GM23338 (cell line): ENCODE measurements around the gene CDH23. TPM values are rescaled to one million over a fixed set of nuclear protein-coding genes. Genes with fewer than 3 reads are reported as not detected.

ENCODE experiments used
- ATAC-seq: fragments of 200-7000 bp; cut with Tn5 transposase; 3 replicates; pipeline ENCODE4 v1.9.1; 2020
- DNase-seq: peaks from one replicate; pipeline ENCODE4 v3.0.0-alpha.2; 2015; ENCODE audit warnings: low spot score
- H2AFZ ChIP-seq: fragments of 200-600 bp; sonication (generic); 2 replicates; pipeline ENCODE4 v1.8.0; 2016; ENCODE audit warnings: antibody characterized with exemption, mild to moderate bottlenecking, moderate library complexity
- H3F3A ChIP-seq: fragments of 200-600 bp; sonication (generic); replicated peaks from 2 replicates; pipeline ENCODE4 v1.8.0; 2017; ENCODE audit warnings: antibody characterized with exemption, mixed run types, low read depth
- H3K27ac ChIP-seq: fragments of 200-600 bp; sonication (generic); 2 replicates; pipeline ENCODE4 v1.6.1; 2016; ENCODE audit warnings: low read depth
- H3K27me3 ChIP-seq: fragments of 200-600 bp; sonication (generic); 2 replicates; pipeline ENCODE4 v1.8.0; 2016; ENCODE audit warnings: mild to moderate bottlenecking, mixed run types, moderate library complexity; ENCODE audit not compliant: insufficient read depth
- H3K36me3 ChIP-seq: fragments of 200-600 bp; sonication (generic); 2 replicates; pipeline ENCODE4 v1.8.0; 2016; ENCODE audit warnings: mild to moderate bottlenecking; ENCODE audit not compliant: insufficient read depth
- H3K4me1 ChIP-seq: fragments of 200-600 bp; sonication (generic); 2 replicates; pipeline ENCODE4 v1.8.0; 2016; ENCODE audit warnings: mild to moderate bottlenecking, moderate library complexity; ENCODE audit not compliant: insufficient read depth
- H3K4me2 ChIP-seq: fragments of 200-600 bp; sonication (generic); 2 replicates; pipeline ENCODE4 v1.7.1; 2017; ENCODE audit warnings: mixed run types
- H3K4me3 ChIP-seq: fragments of 200-600 bp; sonication (generic); 2 replicates; pipeline ENCODE4 v1.6.1; 2016; ENCODE audit warnings: mixed run types
- H3K79me2 ChIP-seq: fragments of 200-600 bp; sonication (generic); replicated peaks from 2 replicates; pipeline ENCODE4 v1.8.0; 2017; ENCODE audit warnings: mild to moderate bottlenecking; ENCODE audit not compliant: insufficient read depth
- H3K9me2 ChIP-seq: fragments of 200-600 bp; sonication (generic); 2 replicates; pipeline ENCODE4 v1.8.0; 2017; ENCODE audit not compliant: insufficient read depth
- H4K20me1 ChIP-seq: fragments of 200-600 bp; sonication (generic); replicated peaks from 2 replicates; pipeline ENCODE4 v1.8.0; 2017; ENCODE audit warnings: mild to moderate bottlenecking; ENCODE audit not compliant: insufficient read depth
- H3K27ac Mint-ChIP-seq: 2 replicates; pipeline ENCODE4 v1.8.0; 2020; ENCODE audit warnings: inconsistent platforms, mild to moderate bottlenecking, moderate library complexity, mixed read lengths
- H3K27me3 Mint-ChIP-seq: 3 replicates; pipeline ENCODE4 v1.8.0; 2022; ENCODE audit warnings: low read depth, mild to moderate bottlenecking, moderate library complexity, mixed read lengths, inconsistent platforms; ENCODE audit not compliant: insufficient read depth, poor library complexity
- H3K36me3 Mint-ChIP-seq: 3 replicates; pipeline ENCODE4 v1.8.0; 2021; ENCODE audit warnings: low read depth, mild to moderate bottlenecking, inconsistent platforms, moderate library complexity, mixed read lengths
- H3K4me1 Mint-ChIP-seq: 3 replicates; pipeline ENCODE4 v1.8.0; 2020; ENCODE audit warnings: mild to moderate bottlenecking, inconsistent platforms, mixed read lengths
- H3K4me3 Mint-ChIP-seq: 3 replicates; pipeline ENCODE4 v1.8.0; 2021; ENCODE audit warnings: moderate library complexity, mild to moderate bottlenecking, inconsistent platforms, mixed read lengths
- H3K9me3 Mint-ChIP-seq: 3 replicates; pipeline ENCODE4 v1.8.0; 2020; ENCODE audit warnings: moderate library complexity, mild to moderate bottlenecking, inconsistent platforms, mixed read lengths
- CREB1 ChIP-seq: fragments of 250-450 bp; sonication (Bioruptor Pico); IDR thresholded peaks from 2 replicates; pipeline ENCODE4 v1.5.0; 2020; ENCODE audit warnings: low read depth, mild to moderate bottlenecking, moderate library complexity
- ETS1 ChIP-seq: IDR thresholded peaks from 2 replicates; pipeline ENCODE4 v1.6.1; 2016; ENCODE audit warnings: antibody characterized with exemption
- EZH2 ChIP-seq: fragments of 200-600 bp; sonication (generic); IDR thresholded peaks from one replicate; pipeline ENCODE4 v1.8.0; 2017; ENCODE audit warnings: antibody characterized with exemption, mild to moderate bottlenecking, low read depth; ENCODE audit not compliant: unreplicated experiment
- EZH2phosphoT487 ChIP-seq: fragments of 200-600 bp; sonication (generic); IDR thresholded peaks from one replicate; pipeline ENCODE4 v1.8.1; 2018; ENCODE audit warnings: antibody characterized with exemption; ENCODE audit not compliant: unreplicated experiment
- JUNB ChIP-seq: IDR thresholded peaks from one replicate; pipeline ENCODE4 v1.6.1; 2016; ENCODE audit warnings: antibody characterized with exemption; ENCODE audit not compliant: unreplicated experiment
- NANOG ChIP-seq: IDR thresholded peaks from 2 replicates; pipeline ENCODE4 v1.6.1; 2016; ENCODE audit warnings: antibody characterized with exemption, borderline replicate concordance
- POLR2AphosphoS5 ChIP-seq: IDR thresholded peaks from 2 replicates; pipeline ENCODE4 v1.6.1; 2016; ENCODE audit warnings: antibody characterized with exemption, low read depth
- REST ChIP-seq: IDR thresholded peaks from one replicate; pipeline ENCODE4 v1.6.1; 2018; ENCODE audit warnings: antibody characterized with exemption; ENCODE audit not compliant: unreplicated experiment
- STAT1 ChIP-seq: IDR thresholded peaks from one replicate; pipeline ENCODE4 v1.6.1; 2016; ENCODE audit warnings: antibody characterized with exemption; ENCODE audit not compliant: unreplicated experiment
- ZNF114 ChIP-seq: fragments of 250-450 bp; sonication (Bioruptor Pico); IDR thresholded peaks from 2 replicates; pipeline ENCODE4 v1.5.0; 2020; ENCODE audit warnings: mild to moderate bottlenecking, moderate library complexity
- ZNF331 ChIP-seq: fragments of 250-450 bp; sonication (Bioruptor Pico); IDR thresholded peaks from 2 replicates; pipeline ENCODE4 v1.5.0; 2020; ENCODE audit warnings: low read depth, mild to moderate bottlenecking, moderate library complexity
- polyA plus RNA-seq: library from polyadenylated mRNA; unstranded; fragments of >200 nt; fragmentation: Nextera tagmentation; extraction: Ambion mirVana; gene quantifications from 2 replicates; pipeline ENCODE4 v1.2.1, GENCODE V29; 2016
- total RNA-seq: library from RNA; depleted of rRNA; stranded (reverse); fragments of >200 nt; shearing (Covaris generic); gene quantifications from 2 replicates; pipeline ENCODE4 v1.2.3, GENCODE V29; 2014
- TF ChIP-seq, protein P1 (sequence below), 2 experiments: fragments of 200-600 bp in 1 of 2; sonication (generic) in 1 of 2; conservative IDR thresholded peaks; 2 replicates each; pipeline versions ENCODE4 v1.5.1 to v1.6.1; 2016 to 2017; ENCODE audit warnings: antibody characterized with exemption in 2 of 2, low read depth in 2 of 2, mild to moderate bottlenecking in 2 of 2, moderate library complexity in 1 of 2
- TF ChIP-seq, protein P2 (sequence below): fragments of 250-450 bp; sonication (Bioruptor Pico); IDR thresholded peaks from 2 replicates; pipeline ENCODE4 v1.5.0; 2020; ENCODE audit warnings: mild to moderate bottlenecking, moderate library complexity

Gene CDH23
- total and polyA plus RNA-seq, 2 experiments from 2014 or later = 0.95 to 4.3 TPM

- H3K4me3 ChIP-seq = no peak overlapping the region
- H3K36me3 ChIP-seq = no peaks in the 10 kb centered on the region
- Mint-ChIP-seq H3K27me3 (peaks cover 15% of the 10 kb centered on the region), H3K27ac (no peak overlapping the region), H3K4me3 (no peak overlapping the region), H3K36me3 (no peaks in the 10 kb centered on the region), H3K9me3 (no peaks in the 10 kb centered on the region), H3K4me1 (peaks cover 20% of the 10 kb centered on the region)
- H4K20me1 ChIP-seq = no peaks in the 10 kb centered on the region
- no peak overlapping the region for H2AFZ ChIP-seq
- H3K79me2 ChIP-seq = no peaks in the 10 kb centered on the region
- ATAC-seq = no peak
- peaks cover 4% of the 10 kb centered on the region; the same call in 1 of the 2 replicates for H3K4me1 ChIP-seq
- no peaks in the 10 kb centered on the region for H3K9me2 ChIP-seq
- no peaks in the 10 kb centered on the region for H3F3A ChIP-seq
- no peak for DNase-seq
- H3K27me3 ChIP-seq = no peaks in the 10 kb centered on the region
- TF ChIP-seq ZNF114 (CRISPR knock-in tag) (no peak), ZNF331 (no peak), CREB1 (no peak), ETS1 (no peak), EZH2phosphoT487 (no peak), NANOG (no peak), EZH2 (no peak), REST (no peak), POLR2AphosphoS5 (no peak), STAT1 (no peak), JUNB (no peak)
- TF ChIP-seq, protein P1, sequence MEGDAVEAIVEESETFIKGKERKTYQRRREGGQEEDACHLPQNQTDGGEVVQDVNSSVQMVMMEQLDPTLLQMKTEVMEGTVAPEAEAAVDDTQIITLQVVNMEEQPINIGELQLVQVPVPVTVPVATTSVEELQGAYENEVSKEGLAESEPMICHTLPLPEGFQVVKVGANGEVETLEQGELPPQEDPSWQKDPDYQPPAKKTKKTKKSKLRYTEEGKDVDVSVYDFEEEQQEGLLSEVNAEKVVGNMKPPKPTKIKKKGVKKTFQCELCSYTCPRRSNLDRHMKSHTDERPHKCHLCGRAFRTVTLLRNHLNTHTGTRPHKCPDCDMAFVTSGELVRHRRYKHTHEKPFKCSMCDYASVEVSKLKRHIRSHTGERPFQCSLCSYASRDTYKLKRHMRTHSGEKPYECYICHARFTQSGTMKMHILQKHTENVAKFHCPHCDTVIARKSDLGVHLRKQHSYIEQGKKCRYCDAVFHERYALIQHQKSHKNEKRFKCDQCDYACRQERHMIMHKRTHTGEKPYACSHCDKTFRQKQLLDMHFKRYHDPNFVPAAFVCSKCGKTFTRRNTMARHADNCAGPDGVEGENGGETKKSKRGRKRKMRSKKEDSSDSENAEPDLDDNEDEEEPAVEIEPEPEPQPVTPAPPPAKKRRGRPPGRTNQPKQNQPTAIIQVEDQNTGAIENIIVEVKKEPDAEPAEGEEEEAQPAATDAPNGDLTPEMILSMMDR (conservative IDR thresholded peaks at IDR 0.05; ENCODE audit: low read depth in 2 of 2) = no peak
- TF ChIP-seq, protein P2, sequence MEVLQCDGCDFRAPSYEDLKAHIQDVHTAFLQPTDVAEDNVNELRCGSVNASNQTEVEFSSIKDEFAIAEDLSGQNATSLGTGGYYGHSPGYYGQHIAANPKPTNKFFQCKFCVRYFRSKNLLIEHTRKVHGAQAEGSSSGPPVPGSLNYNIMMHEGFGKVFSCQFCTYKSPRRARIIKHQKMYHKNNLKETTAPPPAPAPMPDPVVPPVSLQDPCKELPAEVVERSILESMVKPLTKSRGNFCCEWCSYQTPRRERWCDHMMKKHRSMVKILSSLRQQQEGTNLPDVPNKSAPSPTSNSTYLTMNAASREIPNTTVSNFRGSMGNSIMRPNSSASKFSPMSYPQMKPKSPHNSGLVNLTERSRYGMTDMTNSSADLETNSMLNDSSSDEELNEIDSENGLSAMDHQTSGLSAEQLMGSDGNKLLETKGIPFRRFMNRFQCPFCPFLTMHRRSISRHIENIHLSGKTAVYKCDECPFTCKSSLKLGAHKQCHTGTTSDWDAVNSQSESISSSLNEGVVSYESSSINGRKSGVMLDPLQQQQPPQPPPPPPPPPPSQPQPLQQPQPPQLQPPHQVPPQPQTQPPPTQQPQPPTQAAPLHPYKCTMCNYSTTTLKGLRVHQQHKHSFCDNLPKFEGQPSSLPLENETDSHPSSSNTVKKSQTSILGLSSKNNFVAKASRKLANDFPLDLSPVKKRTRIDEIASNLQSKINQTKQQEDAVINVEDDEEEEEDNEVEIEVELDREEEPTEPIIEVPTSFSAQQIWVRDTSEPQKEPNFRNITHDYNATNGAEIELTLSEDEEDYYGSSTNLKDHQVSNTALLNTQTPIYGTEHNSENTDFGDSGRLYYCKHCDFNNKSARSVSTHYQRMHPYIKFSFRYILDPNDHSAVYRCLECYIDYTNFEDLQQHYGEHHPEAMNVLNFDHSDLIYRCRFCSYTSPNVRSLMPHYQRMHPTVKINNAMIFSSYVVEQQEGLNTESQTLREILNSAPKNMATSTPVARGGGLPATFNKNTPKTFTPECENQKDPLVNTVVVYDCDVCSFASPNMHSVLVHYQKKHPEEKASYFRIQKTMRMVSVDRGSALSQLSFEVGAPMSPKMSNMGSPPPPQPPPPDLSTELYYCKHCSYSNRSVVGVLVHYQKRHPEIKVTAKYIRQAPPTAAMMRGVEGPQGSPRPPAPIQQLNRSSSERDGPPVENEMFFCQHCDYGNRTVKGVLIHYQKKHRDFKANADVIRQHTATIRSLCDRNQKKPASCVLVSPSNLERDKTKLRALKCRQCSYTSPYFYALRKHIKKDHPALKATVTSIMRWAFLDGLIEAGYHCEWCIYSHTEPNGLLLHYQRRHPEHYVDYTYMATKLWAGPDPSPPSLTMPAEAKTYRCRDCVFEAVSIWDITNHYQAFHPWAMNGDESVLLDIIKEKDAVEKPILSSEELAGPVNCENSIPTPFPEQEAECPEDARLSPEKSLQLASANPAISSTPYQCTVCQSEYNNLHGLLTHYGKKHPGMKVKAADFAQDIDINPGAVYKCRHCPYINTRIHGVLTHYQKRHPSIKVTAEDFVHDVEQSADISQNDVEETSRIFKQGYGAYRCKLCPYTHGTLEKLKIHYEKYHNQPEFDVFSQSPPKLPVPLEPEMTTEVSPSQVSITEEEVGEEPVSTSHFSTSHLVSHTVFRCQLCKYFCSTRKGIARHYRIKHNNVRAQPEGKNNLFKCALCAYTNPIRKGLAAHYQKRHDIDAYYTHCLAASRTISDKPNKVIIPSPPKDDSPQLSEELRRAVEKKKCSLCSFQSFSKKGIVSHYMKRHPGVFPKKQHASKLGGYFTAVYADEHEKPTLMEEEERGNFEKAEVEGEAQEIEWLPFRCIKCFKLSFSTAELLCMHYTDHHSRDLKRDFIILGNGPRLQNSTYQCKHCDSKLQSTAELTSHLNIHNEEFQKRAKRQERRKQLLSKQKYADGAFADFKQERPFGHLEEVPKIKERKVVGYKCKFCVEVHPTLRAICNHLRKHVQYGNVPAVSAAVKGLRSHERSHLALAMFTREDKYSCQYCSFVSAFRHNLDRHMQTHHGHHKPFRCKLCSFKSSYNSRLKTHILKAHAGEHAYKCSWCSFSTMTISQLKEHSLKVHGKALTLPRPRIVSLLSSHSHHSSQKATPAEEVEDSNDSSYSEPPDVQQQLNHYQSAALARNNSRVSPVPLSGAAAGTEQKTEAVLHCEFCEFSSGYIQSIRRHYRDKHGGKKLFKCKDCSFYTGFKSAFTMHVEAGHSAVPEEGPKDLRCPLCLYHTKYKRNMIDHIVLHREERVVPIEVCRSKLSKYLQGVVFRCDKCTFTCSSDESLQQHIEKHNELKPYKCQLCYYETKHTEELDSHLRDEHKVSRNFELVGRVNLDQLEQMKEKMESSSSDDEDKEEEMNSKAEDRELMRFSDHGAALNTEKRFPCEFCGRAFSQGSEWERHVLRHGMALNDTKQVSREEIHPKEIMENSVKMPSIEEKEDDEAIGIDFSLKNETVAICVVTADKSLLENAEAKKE = no peak
- H3K4me2 ChIP-seq = no peak overlapping the region
- H3K27ac ChIP-seq = no peak overlapping the region
Observed at GRCh38 chr10:71439670-71440425, 43.1 kb downstream of the CDH23 start.
